Endothelial cell (in vitro differentiated cells): ENCODE results near the gene TFG. TPM values are rescaled to one million over a fixed set of nuclear protein-coding genes. Genes with fewer than 3 reads are reported as not detected.

Source experiments
- DNase-seq: peaks from one replicate; pipeline ENCODE4 v3.0.0; 2021; ENCODE audit warnings: low spot score
- H3K27ac Mint-ChIP-seq: one replicate; pipeline ENCODE4 v1.8.0; 2021; ENCODE audit warnings: mixed read lengths, inconsistent platforms; ENCODE audit not compliant: unreplicated experiment
- H3K27me3 Mint-ChIP-seq: one replicate; pipeline ENCODE4 v1.8.0; 2021; ENCODE audit warnings: mild to moderate bottlenecking, moderate library complexity, mixed read lengths, inconsistent platforms; ENCODE audit not compliant: unreplicated experiment
- H3K36me3 Mint-ChIP-seq: one replicate; pipeline ENCODE4 v1.8.0; 2021; ENCODE audit warnings: mild to moderate bottlenecking, low read depth, mixed read lengths, inconsistent platforms; ENCODE audit not compliant: unreplicated experiment
- H3K4me1 Mint-ChIP-seq: one replicate; pipeline ENCODE4 v1.8.0; 2021; ENCODE audit warnings: mild to moderate bottlenecking, mixed read lengths, inconsistent platforms; ENCODE audit not compliant: unreplicated experiment
- H3K4me3 Mint-ChIP-seq: one replicate; pipeline ENCODE4 v1.8.0; 2021; ENCODE audit warnings: mild to moderate bottlenecking, mixed read lengths, inconsistent platforms; ENCODE audit not compliant: unreplicated experiment
- H3K9me3 Mint-ChIP-seq: one replicate; pipeline ENCODE4 v1.8.0; 2021; ENCODE audit warnings: mixed read lengths, inconsistent platforms; ENCODE audit not compliant: unreplicated experiment
- CTCF ChIP-seq: fragments of 200-600 bp; sonication (generic); IDR thresholded peaks from one replicate; pipeline ENCODE4 v1.5.0; 2021; ENCODE audit warnings: antibody characterized with exemption; ENCODE audit not compliant: unreplicated experiment
- total RNA-seq: library from RNA; stranded (reverse); fragmentation: NEBNext Ultra II Directional; extraction: Animal tissue kit (Norgen Biotek cat#: 25700); gene quantifications from one replicate; pipeline ENCODE4 v1.2.1, GENCODE V29; 2021; ENCODE audit not compliant: unreplicated experiment

TFG gene
- total RNA-seq, 1 donor from 2014 or later, result 74.7 TPM

GRCh38 chr3:100783619-100784018, 74.3 kb downstream of the TFG start:
- Mint-ChIP-seq H3K36me3 (no peaks in the 10 kb centered on the region), H3K9me3 (no peaks in the 10 kb centered on the region), H3K4me3 (no peak overlapping the region), H3K4me1 (no peaks in the 10 kb centered on the region), H3K27ac (no peak overlapping the region), H3K27me3 (no peaks in the 10 kb centered on the region)
- TF ChIP-seq CTCF, result no peak
- DNase-seq, result no peak

GRCh38 chr3:100789579-100789978, 80.3 kb downstream of the TFG start:
- Mint-ChIP-seq H3K36me3 (no peaks in the 10 kb centered on the region), H3K4me3 (no peak overlapping the region), H3K27ac (no peak overlapping the region), H3K9me3 (no peaks in the 10 kb centered on the region), H3K27me3 (no peaks in the 10 kb centered on the region), H3K4me1 (no peaks in the 10 kb centered on the region)
- no peak for TF ChIP-seq CTCF
- DNase-seq, result no peak

- Mint-ChIP-seq H3K4me3 (no peak overlapping the region), H3K27me3 (peaks cover 2% of the 10 kb centered on the region), H3K4me1 (peaks cover 6% of the 10 kb centered on the region), H3K36me3 (no peaks in the 10 kb centered on the region), H3K9me3 (no peaks in the 10 kb centered on the region), H3K27ac (no peak overlapping the region)
- no peak for TF ChIP-seq CTCF
- no peak for DNase-seq
Observed at GRCh38 chr3:100796556-100796955, 87.3 kb downstream of the TFG start.

GRCh38 chr3:100798012-100798411, 88.7 kb downstream of the TFG start:
- Mint-ChIP-seq H3K27ac (no peak overlapping the region), H3K36me3 (no peaks in the 10 kb centered on the region), H3K4me3 (no peak overlapping the region), H3K4me1 (peaks cover 6% of the 10 kb centered on the region), H3K27me3 (peaks cover 2% of the 10 kb centered on the region), H3K9me3 (no peaks in the 10 kb centered on the region)
- no peak for DNase-seq
- TF ChIP-seq CTCF, result no peak

Other genes starting within 250 kb of the TFG start
- 7.6 TPM for gene TMEM45A, start 216.9 kb upstream of the TFG start, total RNA-seq
- gene ADGRG7, start 99.9 kb upstream of the TFG start, total RNA-seq, result not detected